Stimulated activated CD4-positive, alpha-beta T cell treated with anti-CD3 and anti-CD28 coated beads, TNF-alpha, amount 100 ng/mL, for 1 hour (primary cell): ENCODE results near the gene TIGAR.

Experiments used
- DNase-seq, 3 donors: peaks; one replicate each; pipeline ENCODE4 v3.0.0-alpha.2; 2020; ENCODE audit warnings: low read depth in 3 of 3, low spot score in 1 of 3

The TIGAR gene

DNA sequence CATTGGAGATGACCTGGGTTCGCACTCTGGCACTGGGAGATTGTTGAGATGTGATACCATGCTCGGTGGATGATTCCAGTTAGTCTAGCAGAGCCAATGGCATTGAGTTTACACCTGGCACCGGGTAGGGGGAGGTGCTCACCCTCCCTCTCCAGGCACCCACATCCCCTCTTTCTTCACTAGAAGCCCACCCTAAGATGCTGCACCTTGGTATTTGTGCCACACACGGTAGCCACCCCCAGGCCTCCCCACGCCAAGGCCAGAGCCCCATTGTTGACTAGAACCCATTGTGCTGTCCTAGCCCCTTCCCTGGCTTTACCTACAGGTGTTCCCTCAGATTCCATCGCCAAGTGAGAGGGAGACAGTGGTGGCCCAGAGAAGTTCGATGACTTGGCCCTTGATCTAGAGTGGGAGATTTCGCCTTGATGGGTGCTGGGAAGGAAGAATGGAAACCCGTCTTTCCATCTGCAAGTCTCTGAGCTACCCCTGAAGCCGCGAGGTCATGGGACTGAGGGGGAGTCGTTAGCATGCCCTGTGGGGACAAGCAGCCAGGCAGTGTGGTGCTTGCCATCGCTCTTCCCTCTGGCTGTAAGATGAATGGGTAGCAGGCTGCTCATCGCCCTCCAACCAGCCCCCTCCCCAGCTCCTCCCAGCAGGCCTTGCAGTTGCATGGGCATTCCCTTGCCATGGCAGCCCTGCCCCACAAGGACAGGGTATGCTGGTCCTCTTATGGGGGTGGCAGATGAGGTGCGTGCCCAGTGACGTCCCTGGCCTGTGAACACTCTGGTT is 38.7 kb upstream of the TIGAR start:
- no peak for DNase-seq

GRCh38 chr12:4282892-4283511 is 38.0 kb upstream of the TIGAR start:
- no peak for DNase-seq

DNA sequence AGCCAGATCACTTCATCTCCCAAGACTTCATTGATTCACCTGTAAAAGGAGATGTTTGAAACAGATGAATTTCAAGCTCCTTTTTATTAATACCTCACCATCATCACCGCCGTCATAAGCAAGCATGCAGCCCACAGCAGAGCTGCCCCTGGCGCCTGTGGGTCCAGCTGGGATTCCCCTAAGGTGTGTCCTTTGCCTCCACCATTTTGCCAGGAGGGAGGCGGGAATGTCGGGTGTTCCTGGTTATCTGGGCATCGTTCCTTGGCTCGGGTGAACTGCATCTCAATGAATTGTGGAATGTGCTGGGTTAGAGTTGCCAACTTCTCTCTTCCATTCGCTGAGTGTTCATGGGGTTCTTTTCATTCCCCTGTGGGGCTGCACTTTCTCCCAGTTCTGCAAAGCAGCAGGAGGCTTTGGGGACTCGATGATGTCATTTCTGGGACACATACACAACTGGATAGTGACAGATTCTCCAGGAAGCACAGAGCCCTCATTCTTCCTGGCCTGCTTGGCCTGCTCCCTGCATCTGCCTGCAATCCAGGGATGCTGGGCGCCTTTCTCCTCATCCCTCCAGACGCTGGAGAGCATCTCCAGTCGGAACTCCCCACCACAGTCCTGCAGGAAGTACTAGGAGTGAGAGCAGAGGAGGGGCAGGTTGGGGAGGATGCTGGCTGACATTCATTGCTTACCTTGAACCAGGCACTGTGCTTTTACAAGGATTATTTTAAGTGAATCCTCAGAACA is 37.3 kb upstream of the TIGAR start:
- no peak for DNase-seq

DNA sequence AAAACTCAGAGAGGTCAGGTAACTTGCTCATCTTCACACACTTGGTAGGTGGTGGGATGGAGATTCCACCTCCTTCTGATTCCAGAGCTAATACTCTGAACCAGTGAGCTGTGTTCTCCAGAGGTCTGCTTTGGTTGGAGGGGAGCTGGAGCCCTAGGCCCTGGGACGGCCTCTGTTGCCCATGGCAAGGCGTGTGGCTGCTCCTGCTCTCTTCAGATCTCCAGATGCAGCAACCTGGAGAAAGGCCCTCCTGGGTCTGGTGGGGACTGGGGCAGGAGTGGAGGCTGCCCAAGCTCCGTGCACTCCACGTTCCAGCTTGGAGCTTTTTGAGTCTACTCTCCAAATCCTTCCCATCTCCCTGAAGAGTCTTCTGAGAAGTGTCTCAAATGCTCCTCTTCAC is 36.7 kb upstream of the TIGAR start:
- DNase-seq, result no peak

DNA sequence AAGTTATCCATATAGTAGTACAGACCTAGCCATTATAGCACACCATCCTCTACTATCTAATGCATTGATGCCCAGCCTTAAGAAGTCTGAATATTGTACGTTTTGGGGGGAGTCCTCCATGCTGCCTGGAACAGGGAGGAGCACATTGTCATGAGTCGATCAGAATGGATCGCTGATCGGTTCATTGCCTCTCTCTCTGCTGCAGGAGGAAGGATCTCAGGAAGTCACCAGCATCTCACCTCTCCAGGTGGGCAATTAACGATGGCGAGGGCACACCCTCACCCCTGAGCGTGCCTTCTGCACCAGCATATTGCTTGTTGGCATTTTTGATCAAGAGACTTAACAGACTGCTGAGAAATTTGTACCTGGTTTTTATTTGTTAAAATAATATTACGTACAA is 35.9 kb upstream of the TIGAR start:
- no peak for DNase-seq

- no peak for DNase-seq
Measured at GRCh38 chr12:4286228-4286627, 34.8 kb upstream of the TIGAR start.

- no peak for DNase-seq
Measured at GRCh38 chr12:4286771-4287317, 34.2 kb upstream of the TIGAR start.

GRCh38 chr12:4287325-4288211 is 33.4 kb upstream of the TIGAR start:
- DNase-seq, result no peak

- no peak for DNase-seq
Measured at GRCh38 chr12:4288296-4289131, 32.5 kb upstream of the TIGAR start.

- no peak for DNase-seq
Measured at GRCh38 chr12:4289231-4289878, 31.7 kb upstream of the TIGAR start.

DNA sequence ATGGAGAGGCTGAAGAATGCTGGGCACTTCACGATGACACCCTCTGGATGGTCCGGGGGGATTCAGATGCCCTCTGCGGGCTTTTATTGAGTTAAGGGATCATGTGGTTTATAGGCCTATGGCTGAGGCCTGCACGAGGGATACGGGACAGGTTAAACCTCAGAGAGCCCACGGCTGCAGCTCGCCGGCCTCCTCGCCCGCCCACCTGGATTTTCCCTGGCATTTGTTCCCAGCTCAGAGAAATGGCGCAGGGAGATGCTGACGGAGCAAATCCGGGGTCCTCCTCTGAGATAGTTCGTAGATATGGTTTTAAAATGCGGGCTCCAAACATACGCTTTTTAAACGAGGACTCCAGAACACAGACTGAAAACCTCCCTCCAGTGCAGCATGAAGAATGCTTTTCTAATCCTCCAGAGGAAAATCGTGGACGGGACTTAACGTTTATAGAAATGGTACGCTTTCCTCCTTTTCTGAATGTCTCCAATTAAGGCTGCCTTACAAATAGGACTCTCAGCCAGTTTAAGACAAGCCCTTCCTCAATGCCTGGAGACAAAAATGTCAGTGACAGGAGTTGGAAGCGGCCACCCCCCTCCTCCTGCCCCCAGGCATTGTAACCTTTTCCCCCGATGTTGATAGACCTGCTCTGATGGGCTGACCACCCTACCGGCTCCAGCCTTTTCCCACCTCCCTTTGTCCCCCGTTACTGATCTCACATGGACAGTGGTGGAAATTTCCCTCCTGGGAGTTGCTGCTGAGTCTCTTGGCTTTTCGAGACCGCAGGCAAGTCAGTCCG is 30.8 kb upstream of the TIGAR start:
- DNase-seq, result no peak

DNA sequence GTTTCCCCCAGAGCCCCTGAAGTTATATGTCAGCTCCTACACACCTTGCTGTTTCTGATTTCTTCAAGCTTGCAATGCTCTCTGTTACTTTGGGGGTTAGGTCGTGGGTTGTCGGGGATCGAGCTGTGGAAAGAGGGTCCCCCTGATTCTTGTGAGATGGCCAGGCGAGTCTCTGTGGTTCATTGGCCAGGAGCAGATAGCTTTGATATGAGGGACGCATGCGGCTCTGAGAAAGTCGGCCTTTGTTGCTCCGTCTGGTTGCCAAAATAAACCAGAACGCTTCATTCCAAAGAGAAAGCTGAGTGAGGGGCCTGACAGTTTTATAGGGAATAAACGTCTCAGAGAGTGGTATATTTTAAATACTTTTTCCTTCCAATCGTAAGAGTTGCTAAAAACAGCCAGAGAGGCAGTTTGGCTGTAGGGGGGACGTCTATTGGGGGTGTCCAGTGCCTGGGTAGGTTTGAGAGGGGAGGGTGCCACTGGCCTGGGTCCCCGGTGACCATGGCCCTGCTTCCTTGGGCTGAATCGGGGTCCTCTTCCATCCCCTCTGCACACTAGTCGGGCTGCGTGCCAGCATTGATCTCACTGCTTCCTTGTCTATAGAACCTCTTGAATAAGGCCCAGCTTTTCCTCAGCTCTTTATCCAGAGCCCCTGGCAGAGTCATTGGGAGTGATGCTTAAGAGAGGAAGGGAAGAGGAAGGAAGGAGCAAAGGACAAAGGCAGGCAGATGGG is 28.5 kb upstream of the TIGAR start:
- no peak for DNase-seq

DNA sequence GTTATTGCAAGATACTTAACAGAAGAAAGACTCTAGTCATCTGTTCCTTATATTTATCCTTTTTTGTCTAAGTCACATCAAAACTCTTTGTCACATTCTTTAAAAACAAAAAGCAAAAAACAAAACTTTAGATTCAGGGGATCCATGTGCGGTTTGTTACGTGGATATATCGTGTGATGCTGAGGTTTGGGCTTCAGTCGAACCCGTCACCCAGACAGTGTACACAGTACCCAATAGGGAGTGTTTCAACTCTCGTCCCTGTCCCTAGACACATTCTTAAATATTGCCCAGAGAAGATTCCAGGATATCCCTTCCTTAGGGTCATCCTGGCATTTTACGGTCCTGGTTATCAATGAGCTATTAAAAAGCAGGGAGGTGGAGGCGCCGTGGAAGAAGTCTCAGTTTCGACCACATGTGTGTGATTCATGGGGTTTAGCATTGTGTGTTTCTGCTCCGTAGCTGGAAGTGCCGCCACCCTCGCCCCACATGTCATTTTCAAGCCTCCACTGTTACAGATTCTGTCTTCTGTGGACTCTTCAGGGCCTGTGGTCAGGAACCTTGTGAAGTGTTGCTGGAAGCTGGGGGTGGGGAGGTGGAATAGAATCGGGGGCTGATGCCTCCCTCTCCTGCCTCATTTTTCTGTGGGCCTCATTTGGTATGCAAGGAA is 27.6 kb upstream of the TIGAR start:
- no peak for DNase-seq

- DNase-seq, result no peak
Measured at GRCh38 chr12:4293966-4294505, 27.0 kb upstream of the TIGAR start.

GRCh38 chr12:4296751-4297150 is 24.3 kb upstream of the TIGAR start:
- no peak for DNase-seq

GRCh38 chr12:4297617-4298016 is 23.4 kb upstream of the TIGAR start:
- no peak for DNase-seq

DNA sequence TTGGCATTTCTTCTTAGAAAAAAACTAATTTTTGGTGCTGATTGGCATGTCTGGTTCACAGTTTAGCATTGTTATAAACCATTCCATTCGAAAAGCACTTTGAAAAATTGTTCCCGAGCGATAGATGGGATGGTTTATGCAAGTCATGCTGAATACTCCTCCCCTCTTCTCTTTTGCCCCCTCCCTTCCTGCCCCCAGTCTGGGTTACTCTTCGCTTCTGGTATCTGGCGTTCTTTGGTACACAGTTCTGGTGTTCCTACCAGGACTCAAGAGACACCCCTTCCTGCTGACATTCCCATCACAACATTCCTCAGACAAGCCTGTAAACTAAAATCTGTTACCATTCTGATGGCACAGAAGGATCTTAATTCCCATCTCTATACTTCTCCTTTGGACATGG is 20.1 kb upstream of the TIGAR start:
- no peak for DNase-seq
